NCI-H2196 treated with DMSO at 0.1 percent for 48 hours (cell line): ENCODE data around the gene APBA2.
"Not testable (repeated sequence)": the region's sequence is repeated elsewhere in the genome, so short reads cannot be mapped to it uniquely, and the experiment has no call there.

ENCODE experiments used
- DNase-seq: peaks from one replicate; lab custom pipeline; 2025; ENCODE audit not compliant: unreplicated experiment; lab: John Stamatoyannopoulos, UW

The APBA2 gene

GRCh38 chr15:29142129-29142747 lies 256.5 kb downstream of the APBA2 start:
- no peak for DNase-seq

- no peak for DNase-seq
These were observed 257.5 kb downstream of the APBA2 start for GRCh38 chr15:29143293-29143692.

- no peak for DNase-seq
These were observed 258.3 kb downstream of the APBA2 start for GRCh38 chr15:29143909-29144635.

- no peak for DNase-seq
These were observed 263.9 kb downstream of the APBA2 start for GRCh38 chr15:29149738-29150075.

- no peak for DNase-seq
These were observed 265.0 kb downstream of the APBA2 start for GRCh38 chr15:29150515-29151483.

GRCh38 chr15:29151484-29151857 lies 265.7 kb downstream of the APBA2 start:
- DNase-seq = no peak

- DNase-seq = no peak
These were observed 270.7 kb downstream of the APBA2 start for GRCh38 chr15:29156521-29156920.

- no peak for DNase-seq
These were observed 274.1 kb downstream of the APBA2 start for GRCh38 chr15:29159771-29160455.

GRCh38 chr15:29162411-29162810 lies 276.6 kb downstream of the APBA2 start:
- no peak for DNase-seq

GRCh38 chr15:29167122-29167521 lies 281.3 kb downstream of the APBA2 start:
- not testable (repeated sequence) for DNase-seq
